Testis (tissue), 3 donors: ENCODE results near the gene TRIM3. TPM values are rescaled to one million over a fixed set of nuclear protein-coding genes. Genes with fewer than 3 reads are reported as not detected.

Source experiments
- DNase-seq: peaks from one replicate; pipeline ENCODE4 v3.0.0-alpha.2; 2019
- H3K27ac ChIP-seq, 2 donors: fragments of 200-600 bp; sonication (generic); one replicate each; pipeline ENCODE4 v1.5.1; 2019
- H3K27me3 ChIP-seq: fragments of 200-600 bp; sonication (generic); one replicate; pipeline ENCODE4 v1.5.1; 2019
- H3K36me3 ChIP-seq: fragments of 200-600 bp; sonication (generic); one replicate; pipeline ENCODE4 v1.5.1; 2017; ENCODE audit warnings: low read depth; ENCODE audit errors: missing control alignments
- H3K4me1 ChIP-seq: fragments of 200-600 bp; sonication (generic); one replicate; pipeline ENCODE4 v1.5.1; 2019
- H3K4me3 ChIP-seq, 2 donors: fragments of 200-600 bp; sonication (generic); one replicate each; pipeline ENCODE4 v1.5.1; 2017 to 2019
- H3K9me3 ChIP-seq: fragments of 200-600 bp; sonication (generic); one replicate; pipeline ENCODE4 v1.5.1; 2017
- CTCF ChIP-seq, 3 experiments: fragments of 450-650 bp in 2 of 3; fragments of 200-600 bp in 1 of 3; sonication (generic) in 1 of 3; IDR thresholded peaks; one replicate each; pipeline ENCODE4 v1.5.1; 2016 to 2019; ENCODE audit warnings: antibody characterized with exemption in 3 of 3, mild to moderate bottlenecking in 2 of 3, moderate library complexity in 1 of 3
- POLR2A ChIP-seq: fragments of 450-650 bp; IDR thresholded peaks from one replicate; pipeline ENCODE4 v1.6.1; 2017; ENCODE audit warnings: antibody characterized with exemption, mild to moderate bottlenecking, moderate library complexity
- WGBS, 2 donors: methylation state at CpG; one replicate each; pipeline ENCODE4 v1.1.5; 2018; 5-methylcytosine and 5-hydroxymethylcytosine counted together
- intact Hi-C: fragments of 100-400 bp; cut with DNase I; formaldehyde crosslinking; loops from one replicate; pipeline ENCODE4 v1.15.1; 2023; ENCODE audit warnings: low total_unique reads
- polyA plus RNA-seq: library from polyadenylated mRNA; stranded (reverse); fragments of 350-450 nt; fragmentation: Illumina TruSeq; extraction: RNeasy Lipid Tissue Mini Kit (QIAGEN cat#74804); gene quantifications from one replicate; pipeline ENCODE4 v1.2.3, GENCODE V29; 2014; ENCODE audit warnings: low read depth, low replicate concordance; ENCODE audit not compliant: insufficient read depth
- total RNA-seq, 2 donors: library from RNA; depleted of rRNA; stranded (reverse); fragments of >200 nt; gene quantifications; one replicate each; pipeline ENCODE4 v1.2.3, GENCODE V29; 2016

Gene TRIM3
- total and polyA plus RNA-seq, 3 donors from 2014 or later: 15.0 to 29.4 (median 29.4) TPM

GRCh38 chr11:6443269-6444003, 30.3 kb downstream of the TRIM3 start:
- H3K27ac ChIP-seq: no peak overlapping the region
- no peak overlapping the region for H3K4me3 ChIP-seq
- TF ChIP-seq POLR2A: no peak
- TF ChIP-seq CTCF (IDR thresholded peaks at IDR 0.05): peak; percentile 16 to 71 (median 60)
- no peaks in the 10 kb centered on the region for H3K27me3 ChIP-seq
- 37 to 48% methylated on average over 5 of the region's 5 CpGs for WGBS, 2 donors
- H3K36me3 ChIP-seq: no peaks in the 10 kb centered on the region
- peak; percentile 60 for DNase-seq
- intact Hi-C loops: no loop called here
- no peaks in the 10 kb centered on the region for H3K9me3 ChIP-seq
- H3K4me1 ChIP-seq: no peaks in the 10 kb centered on the region

GRCh38 chr11:6442441-6442840, 31.3 kb downstream of the TRIM3 start:
- DNase-seq: no peak
- Histone ChIP-seq H3K4me1 (no peaks in the 10 kb centered on the region), H3K9me3 (no peaks in the 10 kb centered on the region), H3K4me3 (no peak overlapping the region), H3K36me3 (no peaks in the 10 kb centered on the region), H3K27ac (no peak overlapping the region), H3K27me3 (no peaks in the 10 kb centered on the region)
- TF ChIP-seq CTCF (IDR thresholded peaks at IDR 0.05): no peak
- TF ChIP-seq POLR2A: no peak
- intact Hi-C loops: no loop called here
- 91 to 92% methylated on average over 4 of the region's 4 CpGs for WGBS, 2 donors

GRCh38 chr11:6440906-6441358, 32.8 kb downstream of the TRIM3 start, which contains the start of gene HPX:
TSS of gene HPX (minus strand) at chr11:6440987. CDS start at chr11:6440963, 24 bp downstream.
- 80 to 83% methylated on average over 3 of the region's 3 CpGs for WGBS, 2 donors

GRCh38 chr11:6438979-6439571, 34.7 kb downstream of the TRIM3 start:
- Histone ChIP-seq H3K4me3 (no peak overlapping the region), H3K9me3 (no peaks in the 10 kb centered on the region), H3K27me3 (no peaks in the 10 kb centered on the region), H3K27ac (no peak overlapping the region), H3K36me3 (no peaks in the 10 kb centered on the region), H3K4me1 (no peaks in the 10 kb centered on the region)
- DNase-seq: peak; percentile 57
- 17 to 46% methylated on average over 1 of the region's 1 CpG for WGBS, 2 donors
- TF ChIP-seq POLR2A: no peak
- peak in 2 of 3 experiments; percentile 44 to 57 for TF ChIP-seq CTCF (IDR thresholded peaks at IDR 0.05)
- intact Hi-C loops: no loop called here

More at GRCh38 chr11:6440906-6441358, 32.8 kb downstream of the TRIM3 start, which contains the start of gene HPX:
- intact Hi-C loops: no loop called here
- Histone ChIP-seq H3K27ac (no peak within 1 kb of the TSS), H3K27me3 (no peaks in the 10 kb centered on the region), H3K4me3 (no peak within 1 kb of the TSS), H3K36me3 (no peaks in the 10 kb centered on the region), H3K9me3 (no peaks in the 10 kb centered on the region), H3K4me1 (no peaks in the 10 kb centered on the region)
- no peak for DNase-seq
- TF ChIP-seq POLR2A (no peak), CTCF (IDR thresholded peaks at IDR 0.05) (no peak)
